ENCODE data around the gene DNMT3B.

GRCh38 chr20:32796981-32797451, 34.8 kb downstream of the DNMT3B start:
- TF ChIP-seq, protein P1, sequence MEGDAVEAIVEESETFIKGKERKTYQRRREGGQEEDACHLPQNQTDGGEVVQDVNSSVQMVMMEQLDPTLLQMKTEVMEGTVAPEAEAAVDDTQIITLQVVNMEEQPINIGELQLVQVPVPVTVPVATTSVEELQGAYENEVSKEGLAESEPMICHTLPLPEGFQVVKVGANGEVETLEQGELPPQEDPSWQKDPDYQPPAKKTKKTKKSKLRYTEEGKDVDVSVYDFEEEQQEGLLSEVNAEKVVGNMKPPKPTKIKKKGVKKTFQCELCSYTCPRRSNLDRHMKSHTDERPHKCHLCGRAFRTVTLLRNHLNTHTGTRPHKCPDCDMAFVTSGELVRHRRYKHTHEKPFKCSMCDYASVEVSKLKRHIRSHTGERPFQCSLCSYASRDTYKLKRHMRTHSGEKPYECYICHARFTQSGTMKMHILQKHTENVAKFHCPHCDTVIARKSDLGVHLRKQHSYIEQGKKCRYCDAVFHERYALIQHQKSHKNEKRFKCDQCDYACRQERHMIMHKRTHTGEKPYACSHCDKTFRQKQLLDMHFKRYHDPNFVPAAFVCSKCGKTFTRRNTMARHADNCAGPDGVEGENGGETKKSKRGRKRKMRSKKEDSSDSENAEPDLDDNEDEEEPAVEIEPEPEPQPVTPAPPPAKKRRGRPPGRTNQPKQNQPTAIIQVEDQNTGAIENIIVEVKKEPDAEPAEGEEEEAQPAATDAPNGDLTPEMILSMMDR (IDR thresholded peaks at IDR 0.05) = no peak
- no peak for TF ChIP-seq EZH2 (IDR thresholded peaks at IDR 0.05; ENCODE audit: borderline replicate concordance, insufficient read depth, low read depth, low read length, poor library complexity, severe bottlenecking)
